ENCODE measurements around the gene IFT80.
"Not testable (repeated sequence)": the region's sequence is repeated elsewhere in the genome, so short reads cannot be mapped to it uniquely, and the experiment has no call there.

IFT80 gene

GRCh38 chr3:160247766-160248165, 151.3 kb downstream of the IFT80 start:
- TF ChIP-seq EZH2phosphoT487 (IDR thresholded peaks at IDR 0.05; ENCODE audit: borderline replicate concordance, low read length) (no peak), CTCF (IDR thresholded peaks at IDR 0.05; ENCODE audit: low read depth, low read length, poor library complexity, severe bottlenecking) (no peak)
- Histone ChIP-seq H3K79me2 (ENCODE audit: control insufficient read depth, low read length) (no peaks in the 10 kb centered on the region), H3K27ac (ENCODE audit: low read depth, low read length) (no peak overlapping the region), H4K20me1 (ENCODE audit: control insufficient read depth, insufficient read depth, low read depth, low read length) (no peaks in the 10 kb centered on the region), H3K4me1 (ENCODE audit: control insufficient read depth, low read length) (no peaks in the 10 kb centered on the region), H3K9me3 (ENCODE audit: control insufficient read depth, insufficient read depth, low read length) (no peaks in the 10 kb centered on the region), H3K27me3 (ENCODE audit: control insufficient read depth, low read length) (peaks cover 11% of the 10 kb centered on the region), H3K9me2 (replicated peaks; ENCODE audit: control insufficient read depth, low read length) (no peaks in the 10 kb centered on the region), H3K36me3 (ENCODE audit: control insufficient read depth, low read length) (no peaks in the 10 kb centered on the region), H3F3A (ENCODE audit: control insufficient read depth, insufficient read depth) (no peaks in the 10 kb centered on the region), H3K4me3 (ENCODE audit: low read length) (no peak overlapping the region), H3K4me2 (ENCODE audit: low read length) (no peak overlapping the region)

- TF ChIP-seq CTCF (IDR thresholded peaks at IDR 0.05; ENCODE audit: low read depth, low read length, poor library complexity, severe bottlenecking) (no peak), EZH2phosphoT487 (IDR thresholded peaks at IDR 0.05; ENCODE audit: borderline replicate concordance, low read length) (no peak)
- no peaks in the 10 kb centered on the region for H4K20me1 ChIP-seq (ENCODE audit: control insufficient read depth, insufficient read depth, low read depth, low read length)
- H3K9me2 ChIP-seq (replicated peaks; ENCODE audit: control insufficient read depth, low read length), result no peaks in the 10 kb centered on the region
- no peak overlapping the region for H3K27ac ChIP-seq (ENCODE audit: low read depth, low read length)
- no peak overlapping the region for H3K4me2 ChIP-seq (ENCODE audit: low read length)
- no peaks in the 10 kb centered on the region for H3K9me3 ChIP-seq (ENCODE audit: control insufficient read depth, insufficient read depth, low read length)
- H3K27me3 ChIP-seq (ENCODE audit: control insufficient read depth, low read length), result peaks cover 3% of the 10 kb centered on the region
- no peaks in the 10 kb centered on the region for H3K36me3 ChIP-seq (ENCODE audit: control insufficient read depth, low read length)
- H3K79me2 ChIP-seq (ENCODE audit: control insufficient read depth, low read length), result no peaks in the 10 kb centered on the region
- no peaks in the 10 kb centered on the region for H3K4me1 ChIP-seq (ENCODE audit: control insufficient read depth, low read length)
- H3F3A ChIP-seq (ENCODE audit: control insufficient read depth, insufficient read depth), result no peaks in the 10 kb centered on the region
- H3K4me3 ChIP-seq (ENCODE audit: low read length), result no peak overlapping the region
Observed at GRCh38 chr3:160245261-160245800, 153.7 kb downstream of the IFT80 start.

GRCh38 chr3:160240719-160241118, 158.3 kb downstream of the IFT80 start:
- H3K27ac ChIP-seq (ENCODE audit: low read depth, low read length); H3K4me3 ChIP-seq (ENCODE audit: low read length); H3K9me2 ChIP-seq (replicated peaks; ENCODE audit: control insufficient read depth, low read length); H3K79me2 ChIP-seq (ENCODE audit: control insufficient read depth, low read length); H3K4me2 ChIP-seq (ENCODE audit: low read length); H3F3A ChIP-seq (ENCODE audit: control insufficient read depth, insufficient read depth); H3K36me3 ChIP-seq (ENCODE audit: control insufficient read depth, low read length); H4K20me1 ChIP-seq (ENCODE audit: control insufficient read depth, insufficient read depth, low read depth, low read length); H3K9me3 ChIP-seq (ENCODE audit: control insufficient read depth, insufficient read depth, low read length); H3K4me1 ChIP-seq (ENCODE audit: control insufficient read depth, low read length); H3K27me3 ChIP-seq (ENCODE audit: control insufficient read depth, low read length): not testable (repeated sequence)

GRCh38 chr3:160232014-160232413, 167.0 kb downstream of the IFT80 start:
- Histone ChIP-seq H3K27me3 (ENCODE audit: control insufficient read depth, low read length) (peaks cover 16% of the 10 kb centered on the region), H3K4me2 (ENCODE audit: low read length) (no peak overlapping the region)

More at GRCh38 chr3:160232014-160232413, 167.0 kb downstream of the IFT80 start:
- Histone ChIP-seq H3K9me2 (replicated peaks; ENCODE audit: control insufficient read depth, low read length) (no peaks in the 10 kb centered on the region), H4K20me1 (ENCODE audit: control insufficient read depth, insufficient read depth, low read depth, low read length) (no peaks in the 10 kb centered on the region), H3K36me3 (ENCODE audit: control insufficient read depth, low read length) (no peaks in the 10 kb centered on the region), H3K4me1 (ENCODE audit: control insufficient read depth, low read length) (no peaks in the 10 kb centered on the region), H3F3A (ENCODE audit: control insufficient read depth, insufficient read depth) (no peaks in the 10 kb centered on the region; the same call in 1 of the 2 replicates), H3K4me3 (ENCODE audit: low read length) (no peak overlapping the region), H3K27ac (ENCODE audit: low read depth, low read length) (no peak overlapping the region), H3K79me2 (ENCODE audit: control insufficient read depth, low read length) (no peaks in the 10 kb centered on the region), H3K9me3 (ENCODE audit: control insufficient read depth, insufficient read depth, low read length) (no peaks in the 10 kb centered on the region)
- TF ChIP-seq EZH2phosphoT487 (IDR thresholded peaks at IDR 0.05; ENCODE audit: borderline replicate concordance, low read length), result no peak
- TF ChIP-seq CTCF (IDR thresholded peaks at IDR 0.05; ENCODE audit: low read depth, low read length, poor library complexity, severe bottlenecking), result no peak
